ENCODE results near the gene CNKSR1.
A peak's percentile ranks its signal among the peaks of the same experiment; 100 is the strongest.

Gene CNKSR1

GRCh38 chr1:26162220-26162709 is 15.0 kb upstream of the CNKSR1 start:
- peaks cover 6% of the 10 kb centered on the region for H3K27me3 ChIP-seq (ENCODE audit: insufficient read depth, low read length, poor library complexity)
- H3K4me3 ChIP-seq (ENCODE audit: low read length) = no peak overlapping the region
- no peaks in the 10 kb centered on the region for H3K79me2 ChIP-seq (ENCODE audit: control insufficient read depth, insufficient read depth, low read length)
- no peak overlapping the region for H3K18ac ChIP-seq (ENCODE audit: low read length)
- peak overlapping the region; percentile 71 for H3K9ac ChIP-seq (ENCODE audit: low read length)
- WGBS (ENCODE audit: extremely low coverage, insufficient coverage, low lambda C conversion rate) = no CpG with 5 or more reads among the region's 21 CpGs
- H3K36me3 ChIP-seq (ENCODE audit: control insufficient read depth, insufficient read depth, low read length) = no peaks in the 10 kb centered on the region
- H3K4ac ChIP-seq (ENCODE audit: low read depth, low read length) = no peak overlapping the region
- H2BK15ac ChIP-seq (replicated peaks; ENCODE audit: low read depth) = no peak overlapping the region
- peak overlapping the region; percentile 15 for H3K23ac ChIP-seq (ENCODE audit: low read length)
- no peak overlapping the region for H4K5ac ChIP-seq (ENCODE audit: low read length)
- no peaks in the 10 kb centered on the region for H3K79me1 ChIP-seq (ENCODE audit: low read length)
- no peak overlapping the region for H3K27ac ChIP-seq (ENCODE audit: low read depth, low read length)
- peak overlapping the region; percentile 74 for H3K4me2 ChIP-seq (ENCODE audit: low read length)
- H3K56ac ChIP-seq (ENCODE audit: low read length) = peak overlapping the region; percentile 89
- H3K4me1 ChIP-seq (ENCODE audit: control insufficient read depth, low read depth, low read length) = peaks cover 32% of the 10 kb centered on the region
- no peak overlapping the region for H4K8ac ChIP-seq (ENCODE audit: low read depth, low read length)
- H2AK5ac ChIP-seq (ENCODE audit: low read length) = no peak overlapping the region
- H2BK5ac ChIP-seq (ENCODE audit: low read length) = no peak overlapping the region
- no peak overlapping the region for H2BK120ac ChIP-seq (ENCODE audit: low read depth, low read length)
- no peak for DNase-seq

- Histone ChIP-seq H2BK15ac (replicated peaks; ENCODE audit: low read depth) (no peak overlapping the region), H3K27me3 (ENCODE audit: insufficient read depth, low read length, poor library complexity) (peaks cover 6% of the 10 kb centered on the region), H3K79me1 (ENCODE audit: low read length) (no peaks in the 10 kb centered on the region), H3K9ac (ENCODE audit: low read length) (no peak overlapping the region), H4K8ac (ENCODE audit: low read depth, low read length) (no peak overlapping the region), H2AK5ac (ENCODE audit: low read length) (no peak overlapping the region), H3K79me2 (ENCODE audit: control insufficient read depth, insufficient read depth, low read length) (no peaks in the 10 kb centered on the region), H3K4me1 (ENCODE audit: control insufficient read depth, low read depth, low read length) (peaks cover 25% of the 10 kb centered on the region), H3K56ac (ENCODE audit: low read length) (no peak overlapping the region), H3K36me3 (ENCODE audit: control insufficient read depth, insufficient read depth, low read length) (no peaks in the 10 kb centered on the region), H2BK5ac (ENCODE audit: low read length) (no peak overlapping the region), H3K4me3 (ENCODE audit: low read length) (no peak overlapping the region), H3K18ac (ENCODE audit: low read length) (no peak overlapping the region), H2BK120ac (ENCODE audit: low read depth, low read length) (no peak overlapping the region), H3K4ac (ENCODE audit: low read depth, low read length) (no peak overlapping the region), H3K23ac (ENCODE audit: low read length) (no peak overlapping the region), H3K27ac (ENCODE audit: low read depth, low read length) (no peak overlapping the region), H3K4me2 (ENCODE audit: low read length) (no peak overlapping the region), H4K5ac (ENCODE audit: low read length) (no peak overlapping the region)
- DNase-seq = no peak
- WGBS (ENCODE audit: extremely low coverage, insufficient coverage, low lambda C conversion rate) = no CpG with 5 or more reads among the region's 9 CpGs
Observed at GRCh38 chr1:26163684-26164035, 13.6 kb upstream of the CNKSR1 start.

GRCh38 chr1:26164036-26164860 is 13.0 kb upstream of the CNKSR1 start:
- Histone ChIP-seq H3K4ac (ENCODE audit: low read depth, low read length) (no peak overlapping the region), H2BK120ac (ENCODE audit: low read depth, low read length) (no peak overlapping the region), H3K4me2 (ENCODE audit: low read length) (peak overlapping the region; percentile 66), H2BK5ac (ENCODE audit: low read length) (no peak overlapping the region), H3K79me2 (ENCODE audit: control insufficient read depth, insufficient read depth, low read length) (no peaks in the 10 kb centered on the region), H3K4me3 (ENCODE audit: low read length) (no peak overlapping the region), H3K36me3 (ENCODE audit: control insufficient read depth, insufficient read depth, low read length) (no peaks in the 10 kb centered on the region), H2AK5ac (ENCODE audit: low read length) (no peak overlapping the region), H2BK15ac (replicated peaks; ENCODE audit: low read depth) (no peak overlapping the region), H3K23ac (ENCODE audit: low read length) (no peak overlapping the region), H3K27me3 (ENCODE audit: insufficient read depth, low read length, poor library complexity) (peaks cover 6% of the 10 kb centered on the region), H4K8ac (ENCODE audit: low read depth, low read length) (no peak overlapping the region), H3K79me1 (ENCODE audit: low read length) (no peaks in the 10 kb centered on the region), H3K56ac (ENCODE audit: low read length) (peak overlapping the region; percentile 54), H3K27ac (ENCODE audit: low read depth, low read length) (no peak overlapping the region), H3K18ac (ENCODE audit: low read length) (peak overlapping the region; percentile 30), H3K4me1 (ENCODE audit: control insufficient read depth, low read depth, low read length) (peaks cover 23% of the 10 kb centered on the region), H3K9ac (ENCODE audit: low read length) (peak overlapping the region; percentile 49), H4K5ac (ENCODE audit: low read length) (no peak overlapping the region)
- WGBS (ENCODE audit: extremely low coverage, insufficient coverage, low lambda C conversion rate) = no CpG with 5 or more reads among the region's 72 CpGs
- peak; percentile 80 for DNase-seq

- Histone ChIP-seq H2AK5ac (ENCODE audit: low read length) (no peak overlapping the region), H2BK5ac (ENCODE audit: low read length) (peak overlapping the region; percentile 7), H3K27me3 (ENCODE audit: insufficient read depth, low read length, poor library complexity) (peaks cover 6% of the 10 kb centered on the region), H3K79me2 (ENCODE audit: control insufficient read depth, insufficient read depth, low read length) (no peaks in the 10 kb centered on the region), H3K4me2 (ENCODE audit: low read length) (peak overlapping the region; percentile 66), H4K5ac (ENCODE audit: low read length) (no peak overlapping the region), H3K23ac (ENCODE audit: low read length) (no peak overlapping the region), H3K79me1 (ENCODE audit: low read length) (peaks cover 2% of the 10 kb centered on the region), H3K4me1 (ENCODE audit: control insufficient read depth, low read depth, low read length) (peaks cover 23% of the 10 kb centered on the region), H3K56ac (ENCODE audit: low read length) (peak overlapping the region; percentile 54), H4K8ac (ENCODE audit: low read depth, low read length) (no peak overlapping the region), H2BK15ac (replicated peaks; ENCODE audit: low read depth) (no peak overlapping the region), H3K9ac (ENCODE audit: low read length) (peak overlapping the region; percentile 49), H3K4me3 (ENCODE audit: low read length) (no peak overlapping the region), H3K36me3 (ENCODE audit: control insufficient read depth, insufficient read depth, low read length) (no peaks in the 10 kb centered on the region), H3K4ac (ENCODE audit: low read depth, low read length) (peak overlapping the region; percentile 1), H2BK120ac (ENCODE audit: low read depth, low read length) (no peak overlapping the region), H3K18ac (ENCODE audit: low read length) (peak overlapping the region; percentile 3), H3K27ac (ENCODE audit: low read depth, low read length) (no peak overlapping the region)
- peak; percentile 88 for DNase-seq
- WGBS (ENCODE audit: extremely low coverage, insufficient coverage, low lambda C conversion rate) = no CpG with 5 or more reads among the region's 19 CpGs
Observed at GRCh38 chr1:26164861-26165842, 12.1 kb upstream of the CNKSR1 start.

- no peak overlapping the region for H3K4ac ChIP-seq (ENCODE audit: low read depth, low read length)
- H3K56ac ChIP-seq (ENCODE audit: low read length) = no peak overlapping the region
- peaks cover 6% of the 10 kb centered on the region for H3K27me3 ChIP-seq (ENCODE audit: insufficient read depth, low read length, poor library complexity)
- no peak overlapping the region for H3K18ac ChIP-seq (ENCODE audit: low read length)
- H3K9ac ChIP-seq (ENCODE audit: low read length) = no peak overlapping the region
- no peak overlapping the region for H4K8ac ChIP-seq (ENCODE audit: low read depth, low read length)
- H3K36me3 ChIP-seq (ENCODE audit: control insufficient read depth, insufficient read depth, low read length) = no peaks in the 10 kb centered on the region
- H4K5ac ChIP-seq (ENCODE audit: low read length) = no peak overlapping the region
- no peak overlapping the region for H3K4me3 ChIP-seq (ENCODE audit: low read length)
- H2BK120ac ChIP-seq (ENCODE audit: low read depth, low read length) = no peak overlapping the region
- H3K27ac ChIP-seq (ENCODE audit: low read depth, low read length) = no peak overlapping the region
- peaks cover 8% of the 10 kb centered on the region for H3K79me2 ChIP-seq (ENCODE audit: control insufficient read depth, insufficient read depth, low read length)
- peak overlapping the region; percentile 62 for H2AK5ac ChIP-seq (ENCODE audit: low read length)
- peaks cover 14% of the 10 kb centered on the region for H3K79me1 ChIP-seq (ENCODE audit: low read length)
- no peak overlapping the region for H3K4me2 ChIP-seq (ENCODE audit: low read length)
- H3K4me1 ChIP-seq (ENCODE audit: control insufficient read depth, low read depth, low read length) = peaks cover 18% of the 10 kb centered on the region
- no peak overlapping the region for H2BK15ac ChIP-seq (replicated peaks; ENCODE audit: low read depth)
- H3K23ac ChIP-seq (ENCODE audit: low read length) = no peak overlapping the region
- no CpG with 5 or more reads among the region's 4 CpGs for WGBS (ENCODE audit: extremely low coverage, insufficient coverage, low lambda C conversion rate)
- H2BK5ac ChIP-seq (ENCODE audit: low read length) = no peak overlapping the region
- DNase-seq = no peak
Observed at GRCh38 chr1:26166719-26167281, 10.5 kb upstream of the CNKSR1 start.
